GM23248 (cell line): ENCODE data around the gene ARL10. TPM values are rescaled to one million over a fixed set of nuclear protein-coding genes. Genes with fewer than 3 reads are reported as not detected.

Experiments used
- DNase-seq: peaks from one replicate; pipeline ENCODE4 v3.0.0-alpha.2; 2015
- H2AFZ ChIP-seq: fragments of 200-600 bp; sonication (generic); 2 replicates; pipeline ENCODE4 v1.6.1; 2016; ENCODE audit warnings: antibody characterized with exemption
- H3F3A ChIP-seq: fragments of 200-600 bp; sonication (generic); 2 replicates; pipeline ENCODE4 v1.6.1; 2016; ENCODE audit warnings: mild to moderate bottlenecking, antibody characterized with exemption, mixed run types; ENCODE audit not compliant: insufficient read depth
- H3K27ac ChIP-seq: fragments of 200-600 bp; sonication (generic); 2 replicates; pipeline ENCODE4 v1.5.1; 2016; ENCODE audit warnings: mild to moderate bottlenecking
- H3K27me3 ChIP-seq: fragments of 200-600 bp; sonication (generic); replicated peaks from 2 replicates; pipeline ENCODE4 v1.6.1; 2016; ENCODE audit warnings: mild to moderate bottlenecking; ENCODE audit not compliant: insufficient read depth
- H3K36me3 ChIP-seq: fragments of 200-600 bp; sonication (generic); 2 replicates; pipeline ENCODE4 v1.6.1; 2016; ENCODE audit warnings: low read depth, mild to moderate bottlenecking
- H3K4me1 ChIP-seq: fragments of 200-600 bp; sonication (generic); 2 replicates; pipeline ENCODE4 v1.6.1; 2016; ENCODE audit warnings: mild to moderate bottlenecking; ENCODE audit not compliant: insufficient read depth
- H3K4me2 ChIP-seq: fragments of 200-600 bp; sonication (generic); one replicate; pipeline ENCODE4 v1.6.1; 2016; ENCODE audit warnings: mild to moderate bottlenecking; ENCODE audit not compliant: unreplicated experiment
- H3K4me3 ChIP-seq: fragments of 200-600 bp; sonication (generic); 2 replicates; pipeline ENCODE4 v1.5.1; 2016; ENCODE audit warnings: mild to moderate bottlenecking
- H3K79me2 ChIP-seq: fragments of 200-600 bp; sonication (generic); 2 replicates; pipeline ENCODE4 v1.6.1; 2016; ENCODE audit warnings: mild to moderate bottlenecking; ENCODE audit not compliant: insufficient read depth
- H3K9ac ChIP-seq: fragments of 200-600 bp; sonication (generic); 2 replicates; pipeline ENCODE4 v1.6.1; 2016; ENCODE audit warnings: mild to moderate bottlenecking
- H3K9me2 ChIP-seq: fragments of 200-600 bp; sonication (generic); 2 replicates; pipeline ENCODE4 v1.6.1; 2016; ENCODE audit warnings: mixed run types, mild to moderate bottlenecking, moderate library complexity; ENCODE audit not compliant: insufficient read depth
- H3K9me3 ChIP-seq: fragments of 200-600 bp; sonication (generic); one replicate; pipeline ENCODE4 v1.6.1; 2017; ENCODE audit warnings: low read depth
- H4K20me1 ChIP-seq: fragments of 200-600 bp; sonication (generic); 2 replicates; pipeline ENCODE4 v1.6.0; 2016; ENCODE audit not compliant: insufficient read depth
- EZH2 ChIP-seq: fragments of 200-600 bp; sonication (generic); IDR thresholded peaks from 2 replicates; pipeline ENCODE4 v1.6.1; 2018; ENCODE audit warnings: antibody characterized with exemption, mild to moderate bottlenecking; ENCODE audit not compliant: insufficient read depth, poor library complexity, severe bottlenecking
- EZH2phosphoT487 ChIP-seq: fragments of 200-600 bp; sonication (generic); IDR thresholded peaks from 2 replicates; pipeline ENCODE4 v1.6.1; 2018; ENCODE audit warnings: antibody characterized with exemption, moderate library complexity, mild to moderate bottlenecking, low read depth; ENCODE audit not compliant: insufficient read depth
- WGBS, 2 experiments: methylation state at CpG; one replicate each; pipeline ENCODE4 v1.1.6; 2015 to 2017; ENCODE audit warnings: low lambda C conversion rate in 2 of 2, low coverage in 1 of 2; ENCODE audit errors: missing lambda C conversion rate in 2 of 2; 5-methylcytosine and 5-hydroxymethylcytosine counted together
- in situ Hi-C: fragments of 300-500 bp; cut with MboI; formaldehyde crosslinking; loops from 2 replicates; pipeline ENCODE4 v1.15.0; 2020
- polyA plus RNA-seq: library from polyadenylated mRNA; unstranded; fragments of >200 nt; fragmentation: Nextera tagmentation; extraction: Ambion mirVana; gene quantifications from 2 replicates; pipeline ENCODE4 v1.2.1, GENCODE V29; 2016
- total RNA-seq: library from RNA; depleted of rRNA; stranded (reverse); fragments of >200 nt; shearing (Covaris generic); gene quantifications from 2 replicates; pipeline ENCODE4 v1.2.3, GENCODE V29; 2014

The ARL10 gene
- total and polyA plus RNA-seq, 2 experiments from 2014 or later, result 6.7 to 8.3 TPM

DNA sequence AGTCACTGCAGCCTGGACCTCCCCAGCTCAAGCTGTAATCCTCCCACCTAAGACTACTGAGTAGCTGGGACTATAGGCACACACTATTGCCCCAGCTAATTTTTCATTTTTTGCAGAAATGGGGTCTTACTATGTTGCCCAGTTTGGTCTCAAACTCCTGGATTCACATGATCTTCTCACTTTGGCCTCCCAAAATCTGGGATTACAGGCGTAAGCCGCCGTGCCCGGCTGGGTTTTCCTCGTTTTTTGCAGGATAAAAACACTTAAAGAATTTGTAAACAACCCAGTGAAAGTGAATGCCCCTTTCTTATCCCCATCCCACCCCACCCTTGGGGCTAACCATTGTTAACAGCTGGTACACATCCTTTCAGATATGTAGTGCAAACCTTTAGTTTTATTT lies 43.3 kb downstream of the ARL10 start:
- in situ Hi-C loops, result no loop called here
- H3K4me1 ChIP-seq, result peaks cover 23% of the 10 kb centered on the region
- TF ChIP-seq EZH2 (no peak), EZH2phosphoT487 (no peak)
- DNase-seq, result no peak
- peaks cover 3% of the 10 kb centered on the region; the same call in 1 of the 2 replicates for H3K36me3 ChIP-seq
- H2AFZ ChIP-seq, result no peak overlapping the region
- H4K20me1 ChIP-seq, result no peaks in the 10 kb centered on the region
- H3K9me3 ChIP-seq, result no peaks in the 10 kb centered on the region
- H3K79me2 ChIP-seq, result peaks cover 38% of the 10 kb centered on the region
- 68 to 78% methylated on average over 5 of the region's 5 CpGs for WGBS, 2 experiments
- no peak overlapping the region for H3K27ac ChIP-seq
- H3F3A ChIP-seq, result no peaks in the 10 kb centered on the region
- H3K27me3 ChIP-seq, result no peaks in the 10 kb centered on the region
- H3K4me2 ChIP-seq, result no peak overlapping the region
- H3K9ac ChIP-seq, result no peak overlapping the region
- H3K4me3 ChIP-seq, result no peak overlapping the region
- no peaks in the 10 kb centered on the region for H3K9me2 ChIP-seq

DNA sequence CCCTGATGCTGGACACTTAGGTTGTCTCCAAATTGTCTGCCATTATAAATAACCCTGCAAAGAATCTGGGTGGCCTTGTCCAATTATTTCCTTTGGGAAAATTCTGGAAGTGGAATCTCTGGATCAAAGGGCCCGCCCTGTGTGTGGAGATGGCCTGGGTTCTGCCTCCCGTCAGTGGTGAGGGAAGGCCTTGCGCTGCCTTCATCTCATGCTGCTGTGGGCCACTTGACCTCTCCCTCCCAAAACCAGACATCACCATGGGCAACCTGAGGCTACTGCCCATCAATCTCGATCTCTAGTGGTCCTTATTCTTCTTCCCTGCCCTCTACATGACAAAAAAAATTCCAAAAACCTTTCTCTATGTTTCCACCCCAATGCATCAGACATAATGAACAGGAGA lies 44.5 kb downstream of the ARL10 start:
- no peaks in the 10 kb centered on the region for H3K27me3 ChIP-seq
- DNase-seq, result no peak
- no peak overlapping the region for H3K4me2 ChIP-seq
- no peaks in the 10 kb centered on the region for H4K20me1 ChIP-seq
- no peak overlapping the region for H3K4me3 ChIP-seq
- H3K9me3 ChIP-seq, result no peaks in the 10 kb centered on the region
- peaks cover 33% of the 10 kb centered on the region for H3K4me1 ChIP-seq
- H3K9me2 ChIP-seq, result no peaks in the 10 kb centered on the region
- H2AFZ ChIP-seq, result no peak overlapping the region
- H3K36me3 ChIP-seq, result peaks cover 3% of the 10 kb centered on the region; the same call in 1 of the 2 replicates
- TF ChIP-seq EZH2phosphoT487, result no peak
- TF ChIP-seq EZH2, result no peak
- in situ Hi-C loops, result no loop called here
- no peak overlapping the region for H3K9ac ChIP-seq
- no peaks in the 10 kb centered on the region for H3F3A ChIP-seq
- WGBS, 2 experiments, result 98% methylated on average over 4 of the region's 4 CpGs
- H3K79me2 ChIP-seq, result peaks cover 46% of the 10 kb centered on the region
- H3K27ac ChIP-seq, result no peak overlapping the region

DNA sequence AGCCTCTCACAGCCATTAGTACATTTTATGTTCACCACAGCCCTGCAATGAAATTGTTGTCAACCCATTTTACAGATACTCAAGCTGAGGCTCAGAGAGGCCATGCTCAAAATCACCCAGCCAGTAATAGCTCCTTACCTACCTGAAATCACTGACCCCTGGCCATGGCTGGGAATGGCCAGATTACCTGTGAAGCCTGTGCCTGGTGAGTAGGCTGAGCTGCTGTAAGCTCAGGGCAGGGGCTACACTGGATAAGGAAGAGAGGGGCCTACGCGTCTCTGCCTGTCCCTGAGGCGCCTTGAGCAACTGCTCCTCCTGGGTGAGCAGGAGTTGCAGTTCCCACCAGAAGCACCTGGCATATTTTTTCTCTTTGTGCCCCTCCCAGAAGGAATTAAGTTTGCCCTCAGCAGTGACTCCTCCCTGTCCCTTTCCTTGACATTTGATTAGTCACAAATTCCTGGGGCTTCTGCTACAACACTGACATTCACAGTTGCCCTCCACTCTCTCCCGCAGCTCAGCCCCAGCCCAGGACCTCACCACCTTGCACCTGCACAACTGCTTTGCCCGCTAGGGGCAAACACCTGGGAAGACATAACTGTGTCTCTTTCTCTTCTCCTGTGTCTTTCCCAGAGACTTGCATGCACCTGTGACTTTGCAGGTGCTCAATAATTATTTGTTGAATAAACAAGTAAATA lies 45.3 kb downstream of the ARL10 start:
- Histone ChIP-seq H3K4me3 (no peak overlapping the region), H3K9me2 (no peaks in the 10 kb centered on the region), H3K79me2 (peaks cover 55% of the 10 kb centered on the region), H4K20me1 (no peaks in the 10 kb centered on the region), H3K4me2 (no peak overlapping the region), H2AFZ (no peak overlapping the region), H3K9me3 (no peaks in the 10 kb centered on the region), H3K27me3 (no peaks in the 10 kb centered on the region), H3K9ac (no peak overlapping the region), H3K27ac (no peak overlapping the region), H3F3A (no peaks in the 10 kb centered on the region), H3K4me1 (peaks cover 41% of the 10 kb centered on the region), H3K36me3 (peaks cover 3% of the 10 kb centered on the region; the same call in 1 of the 2 replicates)
- WGBS, 2 experiments, result 88 to 90% methylated on average over 5 of the region's 5 CpGs
- TF ChIP-seq EZH2 (no peak), EZH2phosphoT487 (no peak)
- DNase-seq, result no peak
- in situ Hi-C loops, result no loop called here

DNA sequence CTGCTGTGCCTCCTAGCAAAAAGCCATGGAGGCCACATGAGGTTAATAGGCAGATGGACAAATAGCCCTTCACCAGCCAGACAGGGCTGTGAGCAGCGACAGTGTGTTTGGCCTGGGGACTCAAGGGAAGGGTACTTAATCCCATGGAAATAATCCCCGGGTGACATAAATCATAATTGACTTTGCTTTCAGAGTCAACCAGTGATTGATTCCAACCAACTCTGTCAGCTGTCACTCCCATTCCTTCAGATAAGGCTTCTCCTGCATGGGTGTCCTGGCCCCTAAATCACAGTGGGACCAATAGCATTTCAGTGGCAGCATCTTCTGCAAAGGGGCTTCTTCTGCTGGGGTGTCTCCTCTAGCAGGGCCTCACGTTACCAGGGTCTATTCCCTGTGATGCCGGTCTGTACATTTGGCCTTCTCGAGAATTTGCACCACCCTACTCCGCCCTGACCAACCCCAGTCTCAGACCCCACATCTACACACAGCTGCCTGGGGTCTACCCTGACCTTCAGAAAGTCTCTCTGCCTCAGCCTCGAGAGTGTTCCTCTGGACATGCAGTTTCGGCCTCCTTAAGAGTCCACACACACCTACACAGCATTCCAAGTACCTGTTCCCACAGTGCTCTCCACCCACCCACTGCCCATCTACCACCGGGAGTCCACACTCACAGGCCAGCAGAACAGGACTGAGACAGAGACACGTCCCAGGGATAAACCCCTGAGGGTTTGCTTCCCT lies 47.4 kb downstream of the ARL10 start:
- H3K79me2 ChIP-seq, result peaks cover 59% of the 10 kb centered on the region
- H3K9me3 ChIP-seq, result no peaks in the 10 kb centered on the region
- 0 out of 2 replicates have a peak overlapping the region, but pooled peaks have one; percentile 1 for H3K4me3 ChIP-seq
- TF ChIP-seq EZH2phosphoT487 (no peak), EZH2 (no peak)
- no peaks in the 10 kb centered on the region for H4K20me1 ChIP-seq
- peaks cover 3% of the 10 kb centered on the region; the same call in 1 of the 2 replicates for H3K36me3 ChIP-seq
- no peak overlapping the region for H3K27ac ChIP-seq
- H3K9me2 ChIP-seq, result no peaks in the 10 kb centered on the region
- H3F3A ChIP-seq, result no peaks in the 10 kb centered on the region
- H3K27me3 ChIP-seq, result no peaks in the 10 kb centered on the region
- peaks cover 41% of the 10 kb centered on the region for H3K4me1 ChIP-seq
- DNase-seq, result no peak
- 30 to 32% methylated on average over 8 to 10 of the region's 10 CpGs for WGBS, 2 experiments
- in situ Hi-C loops, result no loop called here
- peak overlapping the region; percentile 1 for H3K4me2 ChIP-seq
- H3K9ac ChIP-seq, result no peak overlapping the region
- no peak overlapping the region for H2AFZ ChIP-seq
